HepG2 (cell line): Measurements from ENCODE around the gene SLC26A2. TPM values are rescaled to one million over a fixed set of nuclear protein-coding genes. Genes with fewer than 3 reads are reported as not detected.

Experiments used
- ATAC-seq: fragments of 200-7000 bp; cut with Tn5 transposase; 3 replicates; pipeline ENCODE4 v1.9.1; 2020; ENCODE audit warnings: mild to moderate bottlenecking, moderate library complexity
- BruUV-seq: library from RNA; stranded (reverse); fragments of 400-500 nt; replicated peaks from 2 replicates; lab custom pipeline; 2021; lab: Mats Ljungman, UMichigan
- CTCF ChIA-PET: fragments of 300-600 bp; formaldehyde crosslinking; extraction: SDS; loops from one replicate; lab custom pipeline; 2021; ENCODE audit warnings: low total read pairs, inconsistent platforms, low intra/inter-chr PET ratio; lab: Yijun Ruan, JAX
- POLR2A ChIA-PET: fragments of 350-600 bp; sonication (Branson Sonifier 250); formaldehyde crosslinking; loops from one replicate; lab custom pipeline; 2020; ENCODE audit warnings: antibody characterized with exemption, inconsistent platforms; lab: Yijun Ruan, JAX
- DNase-seq: peaks from one replicate; pipeline ENCODE4 v3.0.0-alpha.2; 2015; ENCODE audit warnings: low spot score
- FAIRE-seq: peaks from 3 replicates; lab custom pipeline; 2011; peaks lifted over from hg19 to GRCh38; lab: Jason Lieb, UNC
- H2AFZ ChIP-seq: one replicate; pipeline ENCODE4 v1.6.1; 2011; ENCODE audit warnings: low read length, inconsistent platforms
- H3K27ac ChIP-seq: fragments of 300-600 bp; 3 replicates; pipeline ENCODE4 v1.8.0; 2011; ENCODE audit warnings: mixed run types, mild to moderate bottlenecking, mixed read lengths, low read length, inconsistent platforms; ENCODE audit not compliant: insufficient read depth; ENCODE audit errors: extremely low read length
- H3K27me3 ChIP-seq, 2 experiments: fragments of 200-600 bp in 1 of 2; 2 replicates in 1 of 2; 3 replicates in 1 of 2; pipeline versions ENCODE4 v1.6.0 to v1.8.0; 2011; ENCODE audit warnings: low read length in 2 of 2, mild to moderate bottlenecking in 2 of 2, moderate library complexity in 2 of 2, inconsistent platforms in 1 of 2; ENCODE audit not compliant: insufficient read depth in 2 of 2, control insufficient read depth in 1 of 2
- H3K36me3 ChIP-seq, 2 experiments: fragments of 200-600 bp in 1 of 2; replicated peaks in 1 of 2; 2 replicates in 1 of 2; 3 replicates in 1 of 2; pipeline versions ENCODE4 v1.5.1 to v1.8.0; 2011; ENCODE audit warnings: low read length in 2 of 2, inconsistent platforms in 1 of 2; ENCODE audit not compliant: insufficient read depth in 2 of 2, control insufficient read depth in 1 of 2
- H3K4me1 ChIP-seq: 2 replicates; pipeline ENCODE4 v1.5.1; 2012; ENCODE audit warnings: low read length, inconsistent platforms; ENCODE audit not compliant: insufficient read depth
- H3K4me2 ChIP-seq: 2 replicates; pipeline ENCODE4 v1.6.0; 2011; ENCODE audit warnings: low read depth, low read length, inconsistent platforms
- H3K4me3 ChIP-seq, 3 experiments: fragments of 200-600 bp in 1 of 3; sonication (generic), shearing (Covaris generic) in 1 of 3; replicated peaks in 1 of 3; 2 replicates each; pipeline ENCODE4 v1.5.1; 2011 to 2016; ENCODE audit warnings: low read length in 3 of 3, inconsistent platforms in 2 of 3, low read depth in 2 of 3, mild to moderate bottlenecking in 2 of 3, control low read depth in 1 of 3, mixed read lengths in 1 of 3; ENCODE audit not compliant: insufficient read depth in 1 of 3
- H3K79me2 ChIP-seq: one replicate; pipeline ENCODE4 v1.6.1; 2011; ENCODE audit warnings: low read length, inconsistent platforms; ENCODE audit not compliant: insufficient read depth
- H3K9ac ChIP-seq: 2 replicates; pipeline ENCODE4 v1.6.0; 2011; ENCODE audit warnings: mild to moderate bottlenecking, low read depth, low read length, inconsistent platforms; ENCODE audit not compliant: insufficient read depth
- H3K9me3 ChIP-seq: 2 replicates; pipeline ENCODE4 v1.5.1; 2012; ENCODE audit warnings: mild to moderate bottlenecking, low read length
- H4K20me1 ChIP-seq: 2 replicates; pipeline ENCODE4 v1.6.0; 2011; ENCODE audit warnings: inconsistent platforms, mild to moderate bottlenecking, low read length, moderate library complexity; ENCODE audit not compliant: insufficient read depth
- POLR2G ChIP-seq: fragments of 200-400 bp; formaldehyde crosslinking; IDR thresholded peaks from 2 replicates; pipeline ENCODE4 v1.6.1; 2018; ENCODE audit warnings: mild to moderate bottlenecking, low read depth, low read length, moderate library complexity
- RXRB ChIP-seq: IDR thresholded peaks from 2 replicates; pipeline ENCODE4 v1.6.1; 2016; ENCODE audit warnings: borderline replicate concordance, missing genetic modification reagents, missing compliant biosample characterization
- ZNF296 ChIP-seq: sonication (generic); formaldehyde crosslinking; conservative IDR thresholded peaks from 2 replicates; pipeline ENCODE4 v1.5.0; 2020; ENCODE audit warnings: mild to moderate bottlenecking, missing genetic modification reagents
- ZNF772 ChIP-seq: sonication (generic); formaldehyde crosslinking; IDR thresholded peaks from 2 replicates; pipeline ENCODE4 v1.5.0; 2020; ENCODE audit warnings: mild to moderate bottlenecking, missing genetic modification reagents
- ZSCAN21 ChIP-seq: sonication (generic); formaldehyde crosslinking; IDR thresholded peaks from 2 replicates; pipeline ENCODE4 v1.8.0; 2022; ENCODE audit warnings: mild to moderate bottlenecking, missing genetic modification reagents, moderate library complexity, borderline replicate concordance
- WGBS: methylation state at CpG from one replicate; pipeline ENCODE4 v1.1.6; 2017; ENCODE audit warnings: low lambda C conversion rate; 5-methylcytosine and 5-hydroxymethylcytosine counted together
- in situ Hi-C: cut with HindIII; loops from 2 replicates; pipeline ENCODE4 v1.10.0; 2017; ENCODE audit warnings: low pct_unique_long_range_greater_than_20kb; ENCODE audit not compliant: extremely low pct_ligation_motif_present
- intact Hi-C: fragments of 100-400 bp; cut with micrococcal nuclease; formaldehyde crosslinking; loops from one replicate; pipeline ENCODE4 v1.10.0; 2022; ENCODE audit not compliant: unreplicated experiment
- polyA plus RNA-seq, 8 experiments: library from polyadenylated mRNA; depleted of rRNA in 3 of 8; stranded (reverse) in 7 of 8; unstranded in 1 of 8; fragments of >200 nt; fragmentation: Illumina TruSeq in 4 of 8; extraction: Trizol in 4 of 8; gene quantifications; 2 replicates each; pipeline versions ENCODE4 v1.2.1 to v1.2.3, GENCODE V29; 2011 to 2016; ENCODE audit warnings: low read depth in 4 of 8, missing spikeins in 1 of 8, mixed read lengths in 1 of 8; ENCODE audit not compliant: insufficient read depth in 1 of 8
- total RNA-seq, 5 experiments: library from RNA; depleted of rRNA; stranded (reverse); fragments of >200 nt; fragmentation: Illumina TruSeq; extraction: Trizol; gene quantifications; 2 replicates each; pipeline ENCODE4 v1.2.3, GENCODE V29; 2016; ENCODE audit warnings: low read depth in 1 of 5
- TF ChIP-seq, protein P1 (sequence below): conservative IDR thresholded peaks from 2 replicates; pipeline ENCODE4 v1.6.1; 2018; ENCODE audit warnings: missing genetic modification reagents
- TF ChIP-seq, protein P2 (sequence below): sonication (generic); formaldehyde crosslinking; IDR thresholded peaks from 2 replicates; pipeline ENCODE4 v1.4.0; 2020; ENCODE audit warnings: mild to moderate bottlenecking, missing genetic modification reagents

Gene SLC26A2
- total and polyA plus RNA-seq, 2 of the 13 experiments (the other 11 are each of a cell fraction or from before 2014, with no cell fraction given), result 2.2 to 7.9 TPM

DNA sequence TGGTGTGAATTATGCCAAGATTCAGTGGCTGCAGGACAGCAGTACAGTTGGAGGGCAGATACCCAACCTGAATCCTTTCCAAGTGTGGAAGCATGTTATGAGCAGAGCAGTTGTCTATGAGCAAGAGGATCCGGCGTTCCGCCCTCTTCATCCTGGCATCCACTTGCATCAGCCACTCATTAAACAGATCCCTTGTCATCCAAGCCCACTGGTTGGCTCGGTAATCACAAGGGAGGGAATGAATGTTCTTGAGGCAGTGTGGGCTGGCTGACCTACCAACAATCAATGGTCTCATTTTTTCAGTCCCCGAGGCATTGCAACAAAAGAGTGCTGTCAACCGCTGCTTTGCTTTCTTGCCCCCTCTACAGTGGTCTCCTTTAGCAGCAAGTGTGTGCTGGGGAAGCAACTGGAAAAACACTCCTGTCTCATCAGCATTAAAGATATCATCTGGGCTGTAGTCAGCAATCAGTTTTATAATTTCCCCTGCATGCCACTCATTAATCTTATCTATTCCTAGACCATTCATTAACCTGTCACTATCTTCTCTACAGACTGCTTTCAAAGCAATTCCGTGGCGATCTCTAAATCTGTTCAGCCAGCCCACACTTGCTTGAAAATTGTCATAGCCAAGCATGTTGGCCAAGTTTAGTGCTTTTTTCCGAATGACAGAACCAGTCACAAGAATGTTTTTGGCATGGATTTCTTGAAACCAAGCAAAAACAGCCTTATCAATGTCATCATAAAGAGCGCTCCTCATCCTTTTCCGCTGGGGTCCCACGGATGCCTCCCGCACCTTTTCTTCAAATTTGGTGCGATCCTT, 35.0 kb downstream of the SLC26A2 start:
- no peaks in the 10 kb centered on the region for H4K20me1 ChIP-seq
- FAIRE-seq, result no peak
- BruUV-seq, result no TSS peak
- peaks cover 24% of the 10 kb centered on the region for H3K4me1 ChIP-seq
- POLR2A ChIA-PET, result no interaction called here
- 97% methylated on average over 14 of the region's 14 CpGs for WGBS
- H3K9me3 ChIP-seq, result no peaks in the 10 kb centered on the region
- no peak overlapping the region for H3K4me2 ChIP-seq
- no peak for ATAC-seq
- TF ChIP-seq RXRB (CRISPR knock-in tag) (no peak), POLR2G (no peak), ZNF296 (CRISPR knock-in tag) (no peak), ZNF772 (CRISPR knock-in tag) (no peak), ZSCAN21 (CRISPR knock-in tag) (no peak)
- TF ChIP-seq, protein P1, sequence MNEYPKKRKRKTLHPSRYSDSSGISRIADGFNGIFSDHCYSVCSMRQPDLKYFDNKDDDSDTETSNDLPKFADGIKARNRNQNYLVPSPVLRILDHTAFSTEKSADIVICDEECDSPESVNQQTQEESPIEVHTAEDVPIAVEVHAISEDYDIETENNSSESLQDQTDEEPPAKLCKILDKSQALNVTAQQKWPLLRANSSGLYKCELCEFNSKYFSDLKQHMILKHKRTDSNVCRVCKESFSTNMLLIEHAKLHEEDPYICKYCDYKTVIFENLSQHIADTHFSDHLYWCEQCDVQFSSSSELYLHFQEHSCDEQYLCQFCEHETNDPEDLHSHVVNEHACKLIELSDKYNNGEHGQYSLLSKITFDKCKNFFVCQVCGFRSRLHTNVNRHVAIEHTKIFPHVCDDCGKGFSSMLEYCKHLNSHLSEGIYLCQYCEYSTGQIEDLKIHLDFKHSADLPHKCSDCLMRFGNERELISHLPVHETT (CRISPR knock-in tag), result no peak
- TF ChIP-seq, protein P2, sequence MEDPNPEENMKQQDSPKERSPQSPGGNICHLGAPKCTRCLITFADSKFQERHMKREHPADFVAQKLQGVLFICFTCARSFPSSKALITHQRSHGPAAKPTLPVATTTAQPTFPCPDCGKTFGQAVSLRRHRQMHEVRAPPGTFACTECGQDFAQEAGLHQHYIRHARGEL (CRISPR knock-in tag), result no peak
- no peak overlapping the region for H2AFZ ChIP-seq
- H3K9ac ChIP-seq, result no peak overlapping the region
- H3K79me2 ChIP-seq, result peaks cover 13% of the 10 kb centered on the region
- DNase-seq, result no peak
- in situ Hi-C loops, result loop anchor here (10.0 to 25.0 kb wide), 2 partner anchors 61 to 358 kb away; no protein-coding TSS in a partner anchor
- no peaks in the 10 kb centered on the region; a peak in 1 of 5 replicates for H3K36me3 ChIP-seq
- intact Hi-C loops, result no loop called here
- no peak overlapping the region for H3K4me3 ChIP-seq
- no peak overlapping the region for H3K27ac ChIP-seq
- no peaks in the 10 kb centered on the region; a peak in 1 of 5 replicates for H3K27me3 ChIP-seq
- CTCF ChIA-PET, result no interaction called here
